CD14-positive monocyte (primary cell): ENCODE measurements around the gene LRRN3. TPM values are rescaled to one million over a fixed set of nuclear protein-coding genes. Genes with fewer than 3 reads are reported as not detected.

Experiments used
- DNase-seq, 3 donors: peaks; one replicate each; pipeline ENCODE4 v3.0.0-alpha.2; 2011 to 2022
- H2AFZ ChIP-seq: 2 replicates; pipeline ENCODE4 v1.6.0; 2012; ENCODE audit warnings: mild to moderate bottlenecking, low read depth, low read length, inconsistent platforms; ENCODE audit not compliant: insufficient read depth, poor library complexity, severe bottlenecking
- H3K27ac ChIP-seq, 2 donors: 1 replicate in 1 of 2; 2 replicates in 1 of 2; pipeline ENCODE4 v1.5.1; 2012 to 2013; ENCODE audit warnings: low read length in 2 of 2, control low read depth in 1 of 2, inconsistent platforms in 1 of 2, low read depth in 1 of 2, mild to moderate bottlenecking in 1 of 2
- H3K27me3 ChIP-seq, 2 donors: one replicate each; pipeline versions ENCODE4 v1.6.0 to v1.6.1; 2011 to 2013; ENCODE audit warnings: low read length in 2 of 2; ENCODE audit not compliant: control insufficient read depth in 2 of 2, insufficient read depth in 2 of 2
- H3K36me3 ChIP-seq, 2 donors: replicated peaks in 1 of 2; 1 replicate in 1 of 2; 2 replicates in 1 of 2; pipeline versions ENCODE4 v1.5.1 to v1.6.1; 2012 to 2013; ENCODE audit warnings: low read length in 2 of 2, control low read depth in 1 of 2, inconsistent platforms in 1 of 2, mild to moderate bottlenecking in 1 of 2; ENCODE audit not compliant: insufficient read depth in 2 of 2, control insufficient read depth in 1 of 2
- H3K4me1 ChIP-seq, 2 donors: 1 replicate in 1 of 2; 2 replicates in 1 of 2; pipeline versions ENCODE4 v1.5.1 to v1.6.1; 2012 to 2013; ENCODE audit warnings: low read length in 2 of 2, control low read depth in 1 of 2, inconsistent platforms in 1 of 2, mild to moderate bottlenecking in 1 of 2, moderate library complexity in 1 of 2; ENCODE audit not compliant: insufficient read depth in 2 of 2, control insufficient read depth in 1 of 2
- H3K4me2 ChIP-seq: replicated peaks from 2 replicates; pipeline ENCODE3; 2012; ENCODE audit warnings: low read length, moderate library complexity, mild to moderate bottlenecking; ENCODE audit not compliant: poor library complexity, severe bottlenecking; ENCODE audit errors: extremely low read depth
- H3K4me3 ChIP-seq, 3 experiments: fragments of 200-600 bp in 1 of 3; sonication (generic) in 1 of 3; replicated peaks in 1 of 3; 1 replicate in 2 of 3; 2 replicates in 1 of 3; pipeline ENCODE4 v1.5.1; 2011 to 2013; ENCODE audit warnings: low read length in 3 of 3, mild to moderate bottlenecking in 3 of 3, control low read depth in 2 of 3, low read depth in 2 of 3, inconsistent platforms in 1 of 3, moderate library complexity in 1 of 3
- H3K79me2 ChIP-seq: 2 replicates; pipeline ENCODE4 v1.6.0; 2012; ENCODE audit warnings: mild to moderate bottlenecking, control low read depth, inconsistent platforms, low read length, moderate library complexity; ENCODE audit not compliant: insufficient read depth
- H3K9ac ChIP-seq: 2 replicates; pipeline ENCODE4 v1.6.0; 2017; ENCODE audit warnings: low read length, mild to moderate bottlenecking; ENCODE audit not compliant: insufficient read depth, poor library complexity, severe bottlenecking
- H3K9me3 ChIP-seq, 2 donors: replicated peaks in 1 of 2; 1 replicate in 1 of 2; 2 replicates in 1 of 2; pipeline versions ENCODE4 v1.5.1 to v1.6.1; 2012 to 2013; ENCODE audit warnings: low read length in 2 of 2, control low read depth in 1 of 2; ENCODE audit not compliant: control insufficient read depth in 1 of 2, insufficient read depth in 1 of 2
- H4K20me1 ChIP-seq: 2 replicates; pipeline ENCODE4 v1.6.0; 2012; ENCODE audit warnings: mild to moderate bottlenecking, low read length, control low read depth, moderate library complexity; ENCODE audit not compliant: insufficient read depth
- H3K27ac Mint-ChIP-seq, 7 donors: one replicate each; pipeline ENCODE4 v1.8.0; 2020; ENCODE audit warnings: mild to moderate bottlenecking in 7 of 7, mixed read lengths in 7 of 7, moderate library complexity in 6 of 7, inconsistent platforms in 2 of 7
- H3K27me3 Mint-ChIP-seq, 3 donors: one replicate each; pipeline ENCODE4 v1.8.0; 2021 to 2022; ENCODE audit warnings: low read depth in 3 of 3, mild to moderate bottlenecking in 3 of 3, mixed read lengths in 3 of 3, moderate library complexity in 3 of 3, inconsistent platforms in 1 of 3
- H3K36me3 Mint-ChIP-seq, 2 donors: one replicate each; pipeline ENCODE4 v1.8.0; 2020; ENCODE audit warnings: mixed read lengths in 2 of 2, inconsistent platforms in 1 of 2, mild to moderate bottlenecking in 1 of 2
- H3K4me1 Mint-ChIP-seq: one replicate; pipeline ENCODE4 v1.8.0; 2020; ENCODE audit warnings: mild to moderate bottlenecking, mixed read lengths
- H3K4me3 Mint-ChIP-seq, 2 donors: one replicate each; pipeline ENCODE4 v1.8.0; 2020; ENCODE audit warnings: mild to moderate bottlenecking in 2 of 2, mixed read lengths in 2 of 2, moderate library complexity in 1 of 2
- H3K9me3 Mint-ChIP-seq, 7 donors: one replicate each; pipeline ENCODE4 v1.8.0; 2020 to 2022; ENCODE audit warnings: mixed read lengths in 7 of 7, mild to moderate bottlenecking in 6 of 7, moderate library complexity in 6 of 7, inconsistent platforms in 2 of 7
- CTCF ChIP-seq: fragments of 200-600 bp; IDR thresholded peaks from one replicate; pipeline ENCODE4 v1.8.0; 2022; ENCODE audit warnings: antibody characterized with exemption, mild to moderate bottlenecking
- WGBS: methylation state at CpG from one replicate; pipeline ENCODE4 v1.1.5; 2013; ENCODE audit warnings: missing lambda C conversion rate; ENCODE audit not compliant: insufficient coverage; 5-methylcytosine and 5-hydroxymethylcytosine counted together
- intact Hi-C, 2 donors: fragments of 100-400 bp; cut with micrococcal nuclease; formaldehyde crosslinking; loops; one replicate each; pipeline versions ENCODE4 v1.15.0 to v1.15.1; 2023
- polyA plus RNA-seq, 3 donors: library from polyadenylated mRNA; depleted of rRNA in 1 of 3; unstranded in 2 of 3; stranded (reverse) in 1 of 3; fragments of 300-500 nt in 2 of 3; fragments of >200 nt in 1 of 3; fragmentation: Illumina TruSeq in 2 of 3; gene quantifications; 1 replicate in 2 of 3; 2 replicates in 1 of 3; pipeline ENCODE4 v1.2.3, GENCODE V29; 2012 to 2021

LRRN3 gene
- polyA plus RNA-seq, 3 donors = 0.12 to 0.22 TPM; not detected in 1

- no peaks in the 10 kb centered on the region for H3K79me2 ChIP-seq
- no peak overlapping the region for H3K4me2 ChIP-seq
- no peak for TF ChIP-seq CTCF
- intact Hi-C loops = no loop called here
- H3K27ac ChIP-seq = no peak overlapping the region
- peaks cover 0 to 3% of the 10 kb centered on the region in 2 donors for H3K36me3 Mint-ChIP-seq
- no CpG with 5 or more reads among the region's 6 CpGs for WGBS
- H3K27me3 ChIP-seq = no peaks in the 10 kb centered on the region
- H2AFZ ChIP-seq = no peak overlapping the region
- H3K27me3 Mint-ChIP-seq = no peaks in the 10 kb centered on the region
- no peaks in the 10 kb centered on the region for H3K4me1 ChIP-seq
- no peaks in the 10 kb centered on the region for H3K4me1 Mint-ChIP-seq
- no peaks in the 10 kb centered on the region for H3K36me3 ChIP-seq
- no peak overlapping the region for H3K27ac Mint-ChIP-seq
- H3K4me3 ChIP-seq = no peak overlapping the region
- peaks cover 0 to 3% (median 0%) of the 10 kb centered on the region in 7 donors for H3K9me3 Mint-ChIP-seq
- no peak overlapping the region for H3K4me3 Mint-ChIP-seq
- DNase-seq = no peak
- no peaks in the 10 kb centered on the region for H3K9me3 ChIP-seq
- H4K20me1 ChIP-seq = no peaks in the 10 kb centered on the region
- H3K9ac ChIP-seq = no peak overlapping the region
Observed at GRCh38 chr7:111147708-111148533, 57.0 kb downstream of the LRRN3 start.

- Mint-ChIP-seq H3K4me3 (no peak overlapping the region), H3K4me1 (no peaks in the 10 kb centered on the region), H3K27me3 (no peaks in the 10 kb centered on the region), H3K9me3 (peaks cover 0 to 3% (median 1%) of the 10 kb centered on the region in 7 donors), H3K27ac (no peak overlapping the region), H3K36me3 (peaks cover 0 to 3% of the 10 kb centered on the region in 2 donors)
- WGBS = no CpG with 5 or more reads among the region's 1 CpG
- intact Hi-C loops = no loop called here
- H2AFZ ChIP-seq = no peak overlapping the region
- no peaks in the 10 kb centered on the region for H3K79me2 ChIP-seq
- H3K36me3 ChIP-seq = no peaks in the 10 kb centered on the region
- H3K9ac ChIP-seq = no peak overlapping the region
- no peaks in the 10 kb centered on the region for H3K27me3 ChIP-seq
- no peaks in the 10 kb centered on the region for H3K9me3 ChIP-seq
- no peaks in the 10 kb centered on the region for H4K20me1 ChIP-seq
- no peak for DNase-seq
- H3K4me2 ChIP-seq = no peak overlapping the region
- no peak overlapping the region for H3K4me3 ChIP-seq
- no peak for TF ChIP-seq CTCF
- H3K4me1 ChIP-seq = no peaks in the 10 kb centered on the region
- H3K27ac ChIP-seq = no peak overlapping the region
Observed at GRCh38 chr7:111150709-111151108, 59.8 kb downstream of the LRRN3 start.
